Lower leg skin (tissue), 4 donors: ENCODE data around the gene SLC2A5. TPM values are rescaled to one million over a fixed set of nuclear protein-coding genes. Genes with fewer than 3 reads are reported as not detected.
A peak's percentile ranks its signal among the peaks of the same experiment; 100 is the strongest.
"Not testable (repeated sequence)": the region's sequence is repeated elsewhere in the genome, so short reads cannot be mapped to it uniquely, and the experiment has no call there.

Experiments used
- DNase-seq, 2 donors: peaks; one replicate each; pipeline ENCODE4 v3.0.0-alpha.2; 2019; ENCODE audit warnings: low spot score in 2 of 2
- H3K4me3 ChIP-seq: fragments of 200-600 bp; sonication (generic); 2 replicates; pipeline ENCODE4 v1.5.1; 2017; ENCODE audit warnings: mild to moderate bottlenecking, low read depth; ENCODE audit not compliant: poor library complexity, severe bottlenecking
- CTCF ChIP-seq, 3 donors: fragments of 450-650 bp; IDR thresholded peaks; one replicate each; pipeline ENCODE4 v1.5.1; 2016; ENCODE audit warnings: antibody characterized with exemption in 3 of 3, mild to moderate bottlenecking in 3 of 3, moderate library complexity in 2 of 3
- POLR2A ChIP-seq, 2 donors: fragments of 450-650 bp; IDR thresholded peaks; one replicate each; pipeline ENCODE4 v1.6.1; 2016 to 2017; ENCODE audit warnings: antibody characterized with exemption in 2 of 2, mild to moderate bottlenecking in 1 of 2, moderate library complexity in 1 of 2
- WGBS, 2 donors: methylation state at CpG; one replicate each; pipeline ENCODE4 v1.1.5; 2018; 5-methylcytosine and 5-hydroxymethylcytosine counted together
- intact Hi-C: fragments of 100-400 bp; cut with DNase I; formaldehyde crosslinking; loops from one replicate; pipeline ENCODE4 v1.15.0; 2023; ENCODE audit warnings: low total_unique reads
- total RNA-seq, 4 donors: library from RNA; depleted of rRNA; stranded (reverse); fragments of >200 nt; gene quantifications; one replicate each; pipeline ENCODE4 v1.1.0, GENCODE V29; 2016

Gene SLC2A5
- total RNA-seq, 4 donors from 2014 or later, result 0.21 to 3.4 (median 1.9) TPM

GRCh38 chr1:9008236-9008635, 61.2 kb downstream of the SLC2A5 start:
- 87 to 94% methylated on average over 10 of the region's 10 CpGs for WGBS, 2 donors
- TF ChIP-seq CTCF (IDR thresholded peaks at IDR 0.05) (no peak), POLR2A (IDR thresholded peaks at IDR 0.05) (no peak)
- intact Hi-C loops, result loop anchor here (10.0 kb wide), 1 partner anchor 97 kb away; no protein-coding TSS in a partner anchor
- DNase-seq, result no peak
- no peak overlapping the region for H3K4me3 ChIP-seq

GRCh38 chr1:9006956-9007615, 62.3 kb downstream of the SLC2A5 start:
- no peak for DNase-seq
- H3K4me3 ChIP-seq, result no peak overlapping the region

DNA sequence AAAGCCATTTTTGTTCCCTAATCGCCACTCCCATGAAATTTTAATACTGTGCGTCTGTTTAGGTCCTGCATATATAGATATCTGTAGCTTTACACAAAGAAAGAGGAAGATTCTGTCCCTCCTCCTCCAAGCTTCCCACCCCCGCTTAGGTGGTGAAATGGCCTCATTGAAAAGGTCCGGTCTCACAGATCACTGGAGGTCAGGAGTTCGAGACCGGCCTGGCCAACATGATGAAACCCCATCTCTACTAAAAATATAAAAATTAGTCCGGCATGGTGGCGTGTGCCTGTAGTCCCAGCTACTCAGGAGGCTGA, 64.1 kb downstream of the SLC2A5 start:
- intact Hi-C loops, result loop anchor here (10.0 kb wide), 1 partner anchor 99 kb away; no protein-coding TSS in a partner anchor
- no peak for DNase-seq
- H3K4me3 ChIP-seq, result no peak overlapping the region
- TF ChIP-seq POLR2A (IDR thresholded peaks at IDR 0.05) (no peak), CTCF (IDR thresholded peaks at IDR 0.05) (no peak)
- WGBS, 2 donors, result 67 to 72% methylated on average over 8 of the region's 8 CpGs

More at GRCh38 chr1:9006956-9007615, 62.3 kb downstream of the SLC2A5 start:
- no peak for TF ChIP-seq POLR2A (IDR thresholded peaks at IDR 0.05)
- TF ChIP-seq CTCF (IDR thresholded peaks at IDR 0.05), result no peak
- intact Hi-C loops, result loop anchor here (10.0 kb wide), 1 partner anchor 98 kb away; no protein-coding TSS in a partner anchor
- 87 to 92% methylated on average over 19 of the region's 19 CpGs for WGBS, 2 donors

- TF ChIP-seq POLR2A (IDR thresholded peaks at IDR 0.05) (no peak), CTCF (IDR thresholded peaks at IDR 0.05) (peak in 1 of 3 donors; percentile 33)
- 61 to 70% methylated on average over 19 to 22 of the region's 22 CpGs for WGBS, 2 donors
- H3K4me3 ChIP-seq, result no peak overlapping the region
- DNase-seq, result peak; percentile 52 to 94
- intact Hi-C loops, result loop anchor here (10.0 kb wide), 1 partner anchor 100 kb away; no protein-coding TSS in a partner anchor
Observed at GRCh38 chr1:9004700-9005394, 64.6 kb downstream of the SLC2A5 start.

- DNase-seq, result no peak
- intact Hi-C loops, result loop anchor here (10.0 kb wide), 1 partner anchor 101 kb away; no protein-coding TSS in a partner anchor
- TF ChIP-seq POLR2A (IDR thresholded peaks at IDR 0.05), result no peak
- no peak for TF ChIP-seq CTCF (IDR thresholded peaks at IDR 0.05)
- 89% methylated on average over 11 of the region's 11 CpGs for WGBS, 2 donors
- H3K4me3 ChIP-seq, result no peak overlapping the region
Observed at GRCh38 chr1:9004031-9004699, 65.3 kb downstream of the SLC2A5 start.

- not testable (repeated sequence) for DNase-seq, H3K4me3 ChIP-seq
- intact Hi-C loops, result loop anchor here (10.0 kb wide), 1 partner anchor 103 kb away; no protein-coding TSS in a partner anchor
- 90% methylated on average over 11 of the region's 11 CpGs for WGBS, 2 donors
Observed at GRCh38 chr1:9002215-9002560, 67.2 kb downstream of the SLC2A5 start.

- intact Hi-C loops, result loop anchor here (10.0 kb wide), 1 partner anchor 103 kb away; no protein-coding TSS in a partner anchor
- H3K4me3 ChIP-seq, DNase-seq: not testable (repeated sequence)
- WGBS, 2 donors, result 80 to 84% methylated on average over 13 of the region's 13 CpGs
Observed at GRCh38 chr1:9001534-9002214, 67.8 kb downstream of the SLC2A5 start.

GRCh38 chr1:8993962-8994675, 75.3 kb downstream of the SLC2A5 start:
- WGBS, 2 donors, result 76 to 78% methylated on average over 13 of the region's 13 CpGs
- intact Hi-C loops, H3K4me3 ChIP-seq, DNase-seq: not testable (repeated sequence)
